K562 (cell line): ENCODE data around the gene TNFRSF13B.

Experiments used
- CTCF ChIP-seq, 3 experiments: IDR thresholded peaks in 2 of 3; conservative IDR thresholded peaks in 1 of 3; 2 replicates each; pipeline ENCODE4 v1.5.1; 2011 to 2012; ENCODE audit warnings: low read length in 3 of 3, mild to moderate bottlenecking in 3 of 3, control low read depth in 2 of 3, improper control_type of control experiment in 1 of 3, inconsistent platforms in 1 of 3, low read depth in 1 of 3, mixed read lengths in 1 of 3, moderate library complexity in 1 of 3; ENCODE audit not compliant: insufficient read depth in 2 of 3
- ESRRA ChIP-seq: fragments of 450-650 bp; IDR thresholded peaks from 2 replicates; pipeline ENCODE4 v1.6.1; 2014; ENCODE audit warnings: low read depth, mild to moderate bottlenecking, moderate library complexity, borderline replicate concordance
- JUN ChIP-seq, 2 experiments: sonication (generic) in 1 of 2; formaldehyde crosslinking in 1 of 2; IDR thresholded peaks; 2 replicates each; pipeline versions ENCODE4 v1.6.1 to v1.8.0; 2012 to 2022; ENCODE audit warnings: borderline replicate concordance in 2 of 2, mild to moderate bottlenecking in 2 of 2, improper control_type of control experiment in 1 of 2, low read depth in 1 of 2, low read length in 1 of 2, missing genetic modification reagents in 1 of 2
- JUND ChIP-seq, 2 experiments: IDR thresholded peaks; 2 replicates in 1 of 2; 3 replicates in 1 of 2; pipeline ENCODE4 v1.6.1; 2011; ENCODE audit warnings: borderline replicate concordance in 2 of 2, low read depth in 2 of 2, low read length in 2 of 2, improper control_type of control experiment in 1 of 2, missing biosample characterization in 1 of 2, missing genetic modification characterization in 1 of 2, missing genetic modification reagents in 1 of 2
- PTRF ChIP-seq: fragments of 450-650 bp; IDR thresholded peaks from 2 replicates; pipeline ENCODE4 v1.6.1; 2016; ENCODE audit warnings: mild to moderate bottlenecking, missing genetic modification characterization, missing compliant biosample characterization
- TCF7L2 ChIP-seq: fragments of 150-350 bp; IDR thresholded peaks from 2 replicates; pipeline ENCODE4 v1.6.1; 2016; ENCODE audit warnings: low read depth, mild to moderate bottlenecking, low read length, moderate library complexity
- USF2 ChIP-seq: sonication (generic); formaldehyde crosslinking; IDR thresholded peaks from 2 replicates; pipeline ENCODE4 v1.5.0; 2020; ENCODE audit warnings: missing genetic modification reagents
- YY1 ChIP-seq, 3 experiments: IDR thresholded peaks; 2 replicates each; pipeline ENCODE4 v1.6.1; 2011; ENCODE audit warnings: low read length in 2 of 3, mild to moderate bottlenecking in 2 of 3, moderate library complexity in 2 of 3, borderline replicate concordance in 1 of 3, control low read depth in 1 of 3, low read depth in 1 of 3; ENCODE audit not compliant: insufficient read depth in 3 of 3, insufficient replicate concordance in 2 of 3, control insufficient read depth in 1 of 3, insufficient read length in 1 of 3; ENCODE audit errors: extremely low read depth in 1 of 3
- ZBTB17 ChIP-seq: fragments of 450-650 bp; formaldehyde crosslinking; IDR thresholded peaks from 2 replicates; pipeline ENCODE4 v1.4.0; 2020; ENCODE audit warnings: mild to moderate bottlenecking
- ZNF24 ChIP-seq: fragments of 450-650 bp; IDR thresholded peaks from 2 replicates; pipeline ENCODE4 v1.6.1; 2016

- TF ChIP-seq JUN (IDR thresholded peaks at IDR 0.05; ENCODE audit: borderline replicate concordance, low read depth, low read length) = no peak
- no peak for TF ChIP-seq JUN (CRISPR knock-in tag; IDR thresholded peaks at IDR 0.05; ENCODE audit: borderline replicate concordance)
- no peak for TF ChIP-seq ZNF24
- TF ChIP-seq ESRRA = no peak
- no peak for TF ChIP-seq USF2 (CRISPR knock-in tag)
- TF ChIP-seq PTRF (tag) = no peak
- no peak for TF ChIP-seq CTCF (IDR thresholded peaks at IDR 0.05 in 2 of 3, conservative IDR thresholded peaks at IDR 0.05 in 1 of 3; ENCODE audit: insufficient read depth in 2 of 3, low read depth in 1 of 3, low read length in 3 of 3)
- TF ChIP-seq TCF7L2 = no peak
- TF ChIP-seq JUND (IDR thresholded peaks at IDR 0.05; ENCODE audit: borderline replicate concordance, low read depth, low read length) = no peak
- TF ChIP-seq JUND (tag; IDR thresholded peaks at IDR 0.05; ENCODE audit: borderline replicate concordance, low read depth, low read length) = no peak
- no peak for TF ChIP-seq YY1 (IDR thresholded peaks at IDR 0.05; ENCODE audit: borderline replicate concordance in 1 of 3, control insufficient read depth in 1 of 3, extremely low read depth in 1 of 3, insufficient read depth in 3 of 3, insufficient read length in 1 of 3, insufficient replicate concordance in 2 of 3, low read depth in 1 of 3, low read length in 2 of 3)
- no peak for TF ChIP-seq ZBTB17 (CRISPR knock-in tag)
Observed at GRCh38 chr17:17004251-17004996, 32.5 kb upstream of the TNFRSF13B start.
